Hematopoietic multipotent progenitor cell treated with erythropoietin and hydrocortisone succinate and interleukin-3 and kit ligand, for 8 days (in vitro differentiated cells): ENCODE results near the gene SPDYE16.
A peak's percentile ranks its signal among the peaks of the same experiment; 100 is the strongest.
"Not testable (repeated sequence)": the region's sequence is repeated elsewhere in the genome, so short reads cannot be mapped to it uniquely, and the experiment has no call there.

Experiments used
- DNase-seq: peaks from one replicate; pipeline ENCODE4 v3.0.0-alpha.2; 2015

Gene SPDYE16

DNA sequence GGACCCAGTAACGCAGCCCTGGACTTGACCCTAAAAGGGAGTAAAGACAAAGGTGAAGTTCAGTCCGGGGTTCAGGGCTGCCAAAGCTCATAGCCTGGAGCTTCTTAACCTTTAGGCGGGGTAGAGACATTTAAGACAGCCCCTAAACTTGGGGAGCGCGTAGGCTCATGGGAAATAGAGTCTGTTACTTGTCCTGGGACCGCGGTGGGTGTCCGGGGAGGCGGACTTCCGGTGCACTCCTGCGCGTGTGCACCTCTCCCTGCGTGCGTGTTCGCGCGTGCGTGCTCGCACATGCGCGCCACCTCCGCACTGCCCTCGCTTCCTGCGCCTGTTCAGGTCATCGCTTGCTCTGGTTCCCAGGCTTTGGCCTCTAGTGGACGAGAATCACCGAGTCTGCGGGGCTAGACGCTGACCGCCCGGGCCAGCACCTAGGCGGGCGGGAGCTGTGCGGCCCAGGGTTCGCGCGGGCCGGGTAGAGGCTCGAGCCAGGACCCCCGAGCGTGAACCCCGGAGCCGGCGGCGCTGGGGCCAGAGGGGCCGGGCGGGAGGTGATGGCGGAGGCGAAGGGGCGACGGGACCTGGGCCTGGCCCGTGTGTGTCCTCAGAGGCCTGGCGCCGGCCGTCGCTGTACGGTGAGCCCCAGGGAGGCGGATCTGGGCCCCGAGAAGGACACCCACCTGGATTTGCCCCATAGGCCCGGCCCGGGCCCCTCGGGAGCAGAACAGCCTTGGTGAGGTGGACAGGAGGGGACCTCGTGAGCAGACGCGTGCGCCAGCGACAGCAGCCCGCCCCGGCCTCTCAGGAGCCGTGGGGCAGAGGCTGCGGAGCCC, 6.1 kb upstream of the SPDYE16 start:
- DNase-seq = peak; percentile 98

DNA sequence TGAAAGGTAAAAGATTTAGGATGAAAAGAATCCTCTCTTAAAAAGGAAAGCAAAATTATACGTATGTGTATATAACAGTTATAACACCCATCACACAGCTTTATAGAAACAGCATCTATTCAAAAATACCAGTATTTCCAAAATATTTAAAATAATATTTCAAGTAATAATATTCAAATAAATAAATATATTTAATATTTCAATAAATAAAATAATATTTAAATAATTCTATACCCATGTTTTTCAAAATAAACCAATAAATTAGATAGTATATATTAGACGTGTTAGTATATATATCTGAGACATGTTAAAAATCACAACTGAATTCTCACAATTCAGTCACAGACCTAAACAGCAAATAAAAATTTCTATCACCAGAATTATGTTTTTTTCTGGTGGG, 11.5 kb downstream of the SPDYE16 start:
- DNase-seq = not testable (repeated sequence)

DNA sequence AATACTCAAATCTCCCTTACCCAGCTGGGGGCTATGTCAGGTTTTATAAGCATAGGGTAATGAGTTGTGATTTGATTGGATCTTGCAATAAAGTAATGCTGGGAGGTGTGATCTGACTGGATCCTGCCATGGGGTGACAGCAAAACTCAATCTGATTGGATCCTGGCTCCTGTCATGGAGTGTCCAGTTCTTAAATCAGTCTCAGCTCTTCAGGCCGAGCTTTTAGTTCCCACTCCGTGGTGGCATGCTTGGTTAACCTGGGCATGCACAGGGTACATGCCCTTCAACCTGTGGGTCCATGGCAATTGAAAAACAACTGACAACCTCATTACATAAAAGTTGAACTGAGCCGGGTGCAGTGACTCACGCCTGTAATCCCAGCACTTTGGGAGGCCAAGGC, 16.9 kb downstream of the SPDYE16 start:
- not testable (repeated sequence) for DNase-seq

- not testable (repeated sequence) for DNase-seq
These were observed 26.2 kb downstream of the SPDYE16 start for GRCh38 chr7:76516932-76517331.

DNA sequence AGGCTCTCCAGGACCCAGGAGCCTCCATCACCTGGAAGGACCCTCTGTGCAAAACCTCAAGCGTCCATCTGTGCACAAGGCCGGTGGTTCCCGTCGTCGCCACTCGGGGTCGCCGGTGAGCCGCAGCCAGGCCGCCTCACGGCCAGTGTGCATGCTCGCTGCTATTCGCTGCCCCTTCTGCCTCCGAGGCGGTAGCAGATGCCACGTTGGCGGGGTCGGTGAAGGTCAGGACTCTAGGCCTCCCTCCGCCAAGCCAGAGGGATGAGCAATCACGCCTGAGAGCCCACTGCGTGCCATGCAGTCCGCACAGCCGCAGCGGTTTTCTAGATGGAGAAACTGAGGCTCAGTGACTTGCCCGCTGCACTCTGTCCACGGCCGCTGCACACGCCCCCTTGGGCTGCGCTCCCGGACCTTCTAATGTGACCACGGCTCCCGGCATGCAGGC, 27.1 kb downstream of the SPDYE16 start:
- DNase-seq = no peak

- DNase-seq = no peak
These were observed 27.9 kb downstream of the SPDYE16 start for GRCh38 chr7:76514926-76515771.

- no peak for DNase-seq
These were observed 29.0 kb downstream of the SPDYE16 start for GRCh38 chr7:76513817-76514799.

DNA sequence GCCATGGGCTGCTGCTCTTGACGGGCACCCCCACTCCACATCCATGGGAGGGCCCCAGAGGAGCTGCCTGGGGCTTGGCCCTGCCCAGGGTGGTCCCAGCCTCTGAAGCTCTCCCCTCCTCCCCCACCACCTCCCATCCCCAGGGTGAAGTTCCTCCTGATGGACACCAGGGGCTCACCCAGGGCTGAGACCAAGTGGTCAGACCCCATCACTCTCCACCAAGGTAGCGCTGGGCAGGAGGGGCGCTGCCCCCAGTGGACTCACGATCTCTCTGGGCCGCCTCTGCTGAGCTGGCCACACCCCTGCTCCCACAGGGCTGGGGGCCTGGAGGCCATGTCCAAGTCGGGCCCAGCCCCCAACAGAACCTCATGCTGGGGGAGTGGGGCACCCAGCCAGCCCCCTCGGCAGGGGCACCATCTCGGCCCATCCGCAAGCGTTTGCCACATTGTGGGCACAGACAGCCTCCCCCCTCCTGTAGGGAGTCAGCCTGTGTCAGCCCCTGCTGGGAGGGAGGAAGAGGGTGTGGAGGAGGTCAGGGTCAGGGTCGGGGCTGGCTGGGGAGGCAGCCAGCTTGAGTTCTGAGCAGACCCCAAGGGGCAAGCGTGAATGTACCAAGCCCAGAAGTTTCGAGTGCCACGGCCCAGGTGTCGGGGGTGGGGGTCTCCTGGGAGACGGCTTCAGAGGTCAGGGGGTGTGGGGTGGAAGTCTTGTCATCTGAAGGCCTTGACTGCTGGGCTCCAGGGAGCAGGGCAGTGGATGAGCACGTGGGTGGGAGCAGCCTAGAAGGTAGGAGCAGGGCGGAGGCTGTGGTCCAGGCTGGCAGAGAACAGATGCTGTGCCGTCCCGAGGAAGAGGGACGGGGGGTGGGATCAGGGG, 29.9 kb downstream of the SPDYE16 start:
- no peak for DNase-seq

GRCh38 chr7:76511911-76512885, 30.9 kb downstream of the SPDYE16 start:
- not testable (repeated sequence) for DNase-seq

- DNase-seq = not testable (repeated sequence)
These were observed 31.7 kb downstream of the SPDYE16 start for GRCh38 chr7:76511200-76511910.

DNA sequence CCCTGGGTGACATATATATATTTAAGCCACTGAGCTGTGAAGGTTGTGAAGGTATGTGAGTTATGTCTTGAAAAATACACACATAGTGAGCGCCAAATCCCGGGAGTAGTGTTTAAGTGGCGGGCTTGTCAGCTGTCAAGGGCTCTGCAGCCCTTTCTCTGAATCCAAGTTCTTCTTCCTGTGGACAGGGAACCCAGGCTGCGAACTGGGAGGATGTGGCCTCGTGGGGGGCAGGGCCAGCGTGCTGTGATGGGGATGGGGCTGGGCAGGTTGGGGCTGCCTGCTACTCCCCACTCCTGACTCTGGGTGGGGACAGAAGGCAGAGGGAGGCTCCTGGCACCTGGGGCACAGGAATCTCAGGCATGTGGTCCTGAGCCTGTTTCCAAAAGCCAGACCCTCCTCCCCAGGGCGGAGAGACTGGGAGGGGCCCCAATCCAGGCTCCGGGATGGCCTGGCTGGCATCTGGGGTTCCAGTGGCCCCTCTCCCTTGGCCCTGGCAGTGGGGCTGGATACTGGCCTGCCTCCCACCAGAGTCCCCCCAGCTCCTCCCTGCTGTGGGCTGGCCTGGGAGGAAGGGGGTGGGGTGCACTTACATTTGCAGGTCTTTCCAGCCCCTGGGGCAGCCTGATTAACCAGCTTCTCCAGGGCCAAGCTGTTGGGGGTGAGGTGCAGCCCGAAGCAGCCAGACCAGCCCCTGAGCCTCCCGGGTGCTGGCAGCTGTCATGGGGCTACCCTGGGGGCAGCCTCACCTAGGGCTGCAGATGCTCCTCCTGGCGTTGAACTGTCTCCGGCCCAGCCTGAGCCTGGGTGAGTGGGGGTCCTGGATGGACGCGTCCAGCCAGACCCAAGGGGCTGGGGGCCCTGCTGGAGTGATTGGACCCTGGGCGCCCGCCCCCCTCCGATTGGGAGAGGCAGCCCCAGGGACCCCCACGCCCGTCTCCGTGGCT, 32.9 kb downstream of the SPDYE16 start, which contains the start of gene UPK3B:
Gene UPK3B (plus strand): TSS at position 622 of the 947 bp plus-strand sequence. CDS start 101 bp downstream, at position 723.
- DNase-seq = no peak

GRCh38 chr7:76507723-76508406, 35.2 kb downstream of the SPDYE16 start:
- DNase-seq = no peak

DNA sequence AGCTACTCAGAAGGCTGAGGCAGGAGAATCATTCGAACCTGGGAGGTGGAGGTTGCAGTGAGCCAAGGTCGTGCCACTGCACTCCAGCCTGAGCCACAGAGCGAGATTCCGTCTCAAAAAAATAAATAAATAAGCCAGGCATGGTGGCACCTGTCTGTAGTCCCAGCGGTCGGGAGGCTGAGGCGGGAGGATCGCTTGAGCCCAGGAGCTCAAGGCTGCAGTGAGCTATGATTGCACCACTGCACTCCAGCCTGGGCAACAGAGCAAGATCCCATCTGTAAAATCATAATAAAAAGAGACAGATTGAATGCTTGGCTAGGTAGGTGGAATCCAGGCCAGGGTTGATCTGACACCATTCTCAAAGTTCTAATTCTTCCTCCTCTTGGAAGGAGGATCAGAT, 36.5 kb downstream of the SPDYE16 start:
- DNase-seq = not testable (repeated sequence)

- DNase-seq = no peak
These were observed 37.0 kb downstream of the SPDYE16 start for GRCh38 chr7:76506081-76506440.

GRCh38 chr7:76505168-76506080, 37.7 kb downstream of the SPDYE16 start:
- DNase-seq = no peak

DNA sequence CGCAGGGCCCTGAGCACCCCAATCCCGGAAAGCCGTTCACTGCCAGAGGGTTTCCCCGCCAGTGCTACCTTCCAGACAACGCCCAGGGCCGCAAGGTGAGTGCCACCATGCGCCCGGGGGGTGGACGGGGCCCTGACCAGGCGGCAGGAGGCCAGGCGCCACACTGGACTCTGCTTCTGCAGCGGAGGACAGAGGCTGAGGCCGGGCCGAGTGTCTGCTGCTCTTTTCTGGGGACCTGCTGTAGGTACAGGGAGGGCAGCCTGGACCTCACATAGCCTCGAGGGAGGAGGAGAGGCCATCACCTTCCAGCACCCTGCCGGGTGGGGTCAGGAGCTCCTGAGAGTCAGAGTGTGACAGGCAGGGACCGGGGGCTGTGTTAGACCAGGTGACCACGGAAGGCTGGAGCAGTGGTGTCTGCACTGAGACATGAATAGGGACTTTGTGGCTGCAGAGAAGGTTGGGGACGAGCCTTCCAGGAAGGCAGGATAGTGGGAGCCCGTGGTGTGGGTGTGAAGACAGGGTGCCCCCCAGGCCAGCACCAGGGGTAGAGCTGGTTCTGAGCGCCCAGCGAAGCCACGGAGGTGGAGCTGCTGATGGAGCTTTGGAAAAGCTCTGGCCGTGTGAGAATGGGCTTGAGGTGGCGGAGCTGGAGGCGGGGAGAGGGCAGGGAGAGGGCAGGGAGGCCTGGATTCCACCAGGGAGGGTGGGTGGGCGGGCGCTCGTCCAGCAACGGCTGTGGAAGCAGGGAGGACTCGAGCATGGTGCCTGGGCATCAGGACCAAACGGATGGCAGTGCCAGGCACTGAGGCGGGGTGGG, 38.5 kb downstream of the SPDYE16 start:
- not testable (repeated sequence) for DNase-seq
